CD4-positive, alpha-beta T cell (primary cell): ENCODE data around the gene PCSK4. TPM values are rescaled to one million over a fixed set of nuclear protein-coding genes. Genes with fewer than 3 reads are reported as not detected.

Experiments
- ATAC-seq: fragments of 200-7000 bp; cut with Tn5 transposase; one replicate; pipeline ENCODE4 v1.10.0; 2022; ENCODE audit warnings: mild to moderate bottlenecking; ENCODE audit not compliant: poor library complexity
- CTCF ChIA-PET: fragments of 350-600 bp; sonication (Branson Sonifier 250); formaldehyde crosslinking; loops from one replicate; lab custom pipeline; 2021; ENCODE audit warnings: antibody characterized with exemption, inconsistent platforms; lab: Charles Lee
- POLR2A ChIA-PET: fragments of 350-600 bp; sonication (Branson Sonifier 250); formaldehyde crosslinking; loops from one replicate; lab custom pipeline; 2021; ENCODE audit warnings: antibody characterized with exemption, inconsistent platforms; lab: Charles Lee
- DNase-seq, 14 experiments: peaks; one replicate each; pipeline ENCODE4 v3.0.0-alpha.2; 2013 to 2020; ENCODE audit warnings: mixed read lengths in 2 of 14
- H3K27ac ChIP-seq, 2 donors: one replicate each; pipeline versions ENCODE4 v1.5.1 to v1.7.0; 2013; ENCODE audit warnings: low read length in 2 of 2, low read depth in 1 of 2, mild to moderate bottlenecking in 1 of 2
- H3K27me3 ChIP-seq, 2 experiments: 1 replicate in 1 of 2; 2 replicates in 1 of 2; pipeline versions ENCODE4 v1.6.1 to v1.7.0; 2013; ENCODE audit warnings: low read length in 2 of 2, control low read depth in 1 of 2, mild to moderate bottlenecking in 1 of 2, moderate library complexity in 1 of 2; ENCODE audit not compliant: insufficient read depth in 2 of 2, control insufficient read depth in 1 of 2
- H3K36me3 ChIP-seq: one replicate; pipeline ENCODE4 v1.6.1; 2013; ENCODE audit warnings: low read length, control low read depth; ENCODE audit not compliant: insufficient read depth
- H3K4me1 ChIP-seq: one replicate; pipeline ENCODE4 v1.6.1; 2013; ENCODE audit warnings: low read length, control low read depth; ENCODE audit not compliant: insufficient read depth
- H3K4me3 ChIP-seq: one replicate; pipeline ENCODE4 v1.5.1; 2013; ENCODE audit warnings: mild to moderate bottlenecking, low read length, moderate library complexity
- H3K9me3 ChIP-seq, 2 experiments: 1 replicate in 1 of 2; 2 replicates in 1 of 2; pipeline versions ENCODE4 v1.6.1 to v1.7.0; 2013; ENCODE audit warnings: low read length in 2 of 2, mild to moderate bottlenecking in 2 of 2, control low read depth in 1 of 2, moderate library complexity in 1 of 2; ENCODE audit not compliant: control insufficient read depth in 1 of 2, insufficient read depth in 1 of 2
- H3K27ac Mint-ChIP-seq: one replicate; pipeline ENCODE4 v1.8.0; 2020; ENCODE audit warnings: mixed read lengths
- H3K27me3 Mint-ChIP-seq: one replicate; pipeline ENCODE4 v1.8.0; 2021; ENCODE audit warnings: mixed read lengths
- H3K36me3 Mint-ChIP-seq: one replicate; pipeline ENCODE4 v1.8.0; 2021; ENCODE audit warnings: low read depth, mixed read lengths
- H3K4me1 Mint-ChIP-seq: one replicate; pipeline ENCODE4 v1.8.0; 2021; ENCODE audit warnings: low read depth, mixed read lengths
- H3K4me3 Mint-ChIP-seq: one replicate; pipeline ENCODE4 v1.8.0; 2020; ENCODE audit warnings: mild to moderate bottlenecking, mixed read lengths
- H3K9me3 Mint-ChIP-seq: one replicate; pipeline ENCODE4 v1.8.0; 2020; ENCODE audit warnings: mixed read lengths
- CTCF ChIP-seq: fragments of 200-600 bp; IDR thresholded peaks from one replicate; pipeline ENCODE4 v1.8.0; 2022; ENCODE audit warnings: antibody characterized with exemption, mild to moderate bottlenecking
- intact Hi-C, 2 experiments: fragments of 100-400 bp; cut with DNase I in 1 of 2; cut with micrococcal nuclease in 1 of 2; formaldehyde crosslinking; loops; one replicate each; pipeline versions ENCODE4 v1.15.1 to v1.9.0; 2023 to 2025; cut with DNase I, micrococcal nuclease
- total RNA-seq, 174 experiments: library from RNA in 2 of 174; stranded (reverse) in 2 of 174; gene quantifications; one replicate each; pipeline ENCODE4 v1.2.3 and lab custom pipeline; 2021 to 2026

PCSK4 gene
- total RNA-seq, 2 experiments from 2014 or later = 4.2 to 5.2 TPM

GRCh38 chr19:1447504-1447903 is 42.6 kb downstream of the PCSK4 start:
- Mint-ChIP-seq H3K27me3 (peaks cover 48% of the 10 kb centered on the region), H3K36me3 (peaks cover 4% of the 10 kb centered on the region), H3K4me3 (peak overlapping the region; percentile 48), H3K9me3 (no peaks in the 10 kb centered on the region), H3K27ac (no peak overlapping the region), H3K4me1 (peaks cover 18% of the 10 kb centered on the region)
- peaks cover 51 to 66% of the 10 kb centered on the region in 2 experiments for H3K27me3 ChIP-seq
- DNase-seq (no peak), ATAC-seq (no peak)
- intact Hi-C loops = no loop called here
- TF ChIP-seq CTCF = no peak
- peaks cover 0 to 33% of the 10 kb centered on the region in 2 experiments for H3K9me3 ChIP-seq
- POLR2A ChIA-PET = interaction anchor here (1.2 kb wide), 1 partner anchor 22 kb away, joined by 4 read pairs; no protein-coding TSS in a partner anchor
- H3K36me3 ChIP-seq = peaks cover 3% of the 10 kb centered on the region
- peaks cover 41% of the 10 kb centered on the region for H3K4me1 ChIP-seq
- H3K27ac ChIP-seq = no peak overlapping the region
- no peak overlapping the region for H3K4me3 ChIP-seq
- CTCF ChIA-PET = no interaction called here

- H3K36me3 Mint-ChIP-seq = peaks cover 10% of the 10 kb centered on the region
- intact Hi-C loops = no loop called here
- POLR2A ChIA-PET = interaction anchor here (1.2 to 1.7 kb wide), 2 partner anchors 22 to 24 kb away, joined by 4 to 8 read pairs; no protein-coding TSS in a partner anchor
- Histone ChIP-seq H3K4me3 (no peak overlapping the region), H3K9me3 (peaks cover 0 to 27% of the 10 kb centered on the region in 2 experiments), H3K27ac (no peak overlapping the region), H3K4me1 (peaks cover 41% of the 10 kb centered on the region), H3K27me3 (peaks cover 46 to 60% of the 10 kb centered on the region in 2 experiments), H3K36me3 (peaks cover 7% of the 10 kb centered on the region)
- no peak for ATAC-seq
- peak in 6 of 14 experiments; percentile 17 to 65 (median 44) for DNase-seq
- CTCF ChIA-PET = no interaction called here
- TF ChIP-seq CTCF = no peak
- H3K4me3 Mint-ChIP-seq = peak overlapping the region; percentile 48
- no peaks in the 10 kb centered on the region for H3K9me3 Mint-ChIP-seq
- H3K4me1 Mint-ChIP-seq = peaks cover 19% of the 10 kb centered on the region
- peaks cover 42% of the 10 kb centered on the region for H3K27me3 Mint-ChIP-seq
- no peak overlapping the region for H3K27ac Mint-ChIP-seq
Observed at GRCh38 chr19:1446713-1447481, 43.3 kb downstream of the PCSK4 start.

- peaks cover 22% of the 10 kb centered on the region for H3K4me1 Mint-ChIP-seq
- H3K27ac ChIP-seq = no peak overlapping the region
- CTCF ChIA-PET = interaction anchor here (0.8 to 2.5 kb wide), 6 partner anchors 9 to 130 kb away, joined by 3 to 16 read pairs (median 4); no protein-coding TSS in a partner anchor
- POLR2A ChIA-PET = interaction anchor here (1.1 to 1.7 kb wide), 4 partner anchors 10 to 177 kb away, joined by 4 to 8 read pairs (median 6); partner anchors contain the start of gene CIRBP
- DNase-seq (no peak), ATAC-seq (no peak)
- H3K36me3 Mint-ChIP-seq = peaks cover 18% of the 10 kb centered on the region
- H3K4me3 Mint-ChIP-seq = no peak overlapping the region
- peaks cover 44% of the 10 kb centered on the region for H3K4me1 ChIP-seq
- H3K4me3 ChIP-seq = no peak overlapping the region
- H3K36me3 ChIP-seq = peaks cover 15% of the 10 kb centered on the region
- no peaks in the 10 kb centered on the region for H3K9me3 Mint-ChIP-seq
- H3K9me3 ChIP-seq = peaks cover 0 to 25% of the 10 kb centered on the region in 2 experiments
- H3K27me3 ChIP-seq = peaks cover 40 to 52% of the 10 kb centered on the region in 2 experiments
- H3K27me3 Mint-ChIP-seq = peaks cover 35% of the 10 kb centered on the region
- intact Hi-C loops = loop anchor here in 1 of 2 experiments (2.0 kb wide), 2 partner anchors 25 to 69 kb away; no protein-coding TSS in a partner anchor
- H3K27ac Mint-ChIP-seq = no peak overlapping the region
- no peak for TF ChIP-seq CTCF
Observed at GRCh38 chr19:1445932-1446712, 44.0 kb downstream of the PCSK4 start.
